GM12874 (cell line): ENCODE data around the gene CDK15.

Source experiments
- TF ChIP-seq, protein P1 (sequence below): IDR thresholded peaks from 2 replicates; pipeline ENCODE4 v1.5.1; 2011; ENCODE audit warnings: low read depth, mild to moderate bottlenecking, control low read depth, low read length, moderate library complexity; ENCODE audit not compliant: insufficient read depth

The CDK15 gene

DNA sequence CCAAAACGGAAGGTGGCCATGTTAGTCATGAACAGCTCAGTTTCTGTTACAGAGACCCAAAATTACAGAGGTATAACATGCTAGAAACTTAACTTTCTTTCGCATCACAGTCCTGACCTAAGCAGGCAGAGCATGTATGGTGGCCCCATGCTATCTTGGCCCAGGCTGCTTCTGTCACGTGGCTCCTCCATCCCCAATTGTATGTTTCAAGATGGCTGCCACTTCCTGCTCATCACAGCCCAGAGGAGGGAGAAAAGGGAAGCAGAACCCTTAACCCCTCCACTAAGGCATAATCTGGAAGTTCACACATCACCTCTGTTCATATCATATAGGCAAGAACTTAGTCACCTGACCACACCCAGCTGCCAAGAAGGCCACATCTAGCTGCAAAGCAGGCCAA is 28.7 kb downstream of the CDK15 start:
- TF ChIP-seq, protein P1, sequence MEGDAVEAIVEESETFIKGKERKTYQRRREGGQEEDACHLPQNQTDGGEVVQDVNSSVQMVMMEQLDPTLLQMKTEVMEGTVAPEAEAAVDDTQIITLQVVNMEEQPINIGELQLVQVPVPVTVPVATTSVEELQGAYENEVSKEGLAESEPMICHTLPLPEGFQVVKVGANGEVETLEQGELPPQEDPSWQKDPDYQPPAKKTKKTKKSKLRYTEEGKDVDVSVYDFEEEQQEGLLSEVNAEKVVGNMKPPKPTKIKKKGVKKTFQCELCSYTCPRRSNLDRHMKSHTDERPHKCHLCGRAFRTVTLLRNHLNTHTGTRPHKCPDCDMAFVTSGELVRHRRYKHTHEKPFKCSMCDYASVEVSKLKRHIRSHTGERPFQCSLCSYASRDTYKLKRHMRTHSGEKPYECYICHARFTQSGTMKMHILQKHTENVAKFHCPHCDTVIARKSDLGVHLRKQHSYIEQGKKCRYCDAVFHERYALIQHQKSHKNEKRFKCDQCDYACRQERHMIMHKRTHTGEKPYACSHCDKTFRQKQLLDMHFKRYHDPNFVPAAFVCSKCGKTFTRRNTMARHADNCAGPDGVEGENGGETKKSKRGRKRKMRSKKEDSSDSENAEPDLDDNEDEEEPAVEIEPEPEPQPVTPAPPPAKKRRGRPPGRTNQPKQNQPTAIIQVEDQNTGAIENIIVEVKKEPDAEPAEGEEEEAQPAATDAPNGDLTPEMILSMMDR: no peak

DNA sequence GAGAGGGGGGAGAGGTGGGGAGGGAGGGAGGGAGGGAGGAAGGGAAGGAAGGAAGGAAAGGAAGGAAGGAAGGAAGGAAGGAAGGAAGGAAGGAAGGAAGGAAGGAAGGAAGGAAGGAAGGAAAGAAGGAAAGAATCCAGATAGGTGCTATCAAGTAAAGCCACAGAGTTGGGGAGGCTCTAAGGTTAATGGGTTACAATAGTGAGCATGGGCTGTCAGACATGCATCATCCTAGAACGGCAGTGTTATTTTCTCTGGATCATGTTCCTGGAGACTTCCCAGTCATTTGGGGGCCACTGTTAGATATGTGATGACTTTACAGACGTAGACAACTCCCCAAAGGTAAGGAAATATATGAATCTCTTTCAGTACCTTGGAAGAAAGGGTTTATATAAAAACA is 31.1 kb downstream of the CDK15 start:
- TF ChIP-seq, protein P1: no peak

DNA sequence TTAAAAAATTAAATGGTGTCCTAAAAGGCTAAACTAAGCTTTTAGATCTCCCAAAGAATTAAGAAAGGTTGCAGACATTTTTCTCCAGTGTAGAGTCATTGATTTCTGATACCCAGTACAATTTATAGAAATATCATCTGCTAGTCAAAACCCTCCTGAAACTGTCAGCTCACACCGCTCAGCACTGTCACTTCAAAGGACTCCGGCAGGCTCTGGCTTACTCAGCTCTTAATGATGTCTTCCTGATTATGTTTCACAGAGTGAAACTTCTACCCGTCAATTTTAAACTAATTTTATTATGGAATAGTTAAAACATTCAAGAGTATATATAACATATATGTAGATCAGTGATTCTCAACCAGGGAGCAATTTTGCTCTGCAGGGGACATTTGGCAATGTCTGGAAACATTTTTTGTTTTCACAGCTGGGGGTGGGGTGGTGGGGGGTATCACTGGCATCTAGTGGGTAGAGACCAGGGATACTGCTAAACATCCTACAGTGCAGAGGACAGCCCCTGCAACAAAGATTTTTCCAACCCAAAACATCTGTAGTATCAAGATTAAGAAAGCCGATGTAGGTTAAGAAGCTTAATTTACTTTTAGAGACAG is 31.6 kb downstream of the CDK15 start:
- TF ChIP-seq, protein P1: no peak

DNA sequence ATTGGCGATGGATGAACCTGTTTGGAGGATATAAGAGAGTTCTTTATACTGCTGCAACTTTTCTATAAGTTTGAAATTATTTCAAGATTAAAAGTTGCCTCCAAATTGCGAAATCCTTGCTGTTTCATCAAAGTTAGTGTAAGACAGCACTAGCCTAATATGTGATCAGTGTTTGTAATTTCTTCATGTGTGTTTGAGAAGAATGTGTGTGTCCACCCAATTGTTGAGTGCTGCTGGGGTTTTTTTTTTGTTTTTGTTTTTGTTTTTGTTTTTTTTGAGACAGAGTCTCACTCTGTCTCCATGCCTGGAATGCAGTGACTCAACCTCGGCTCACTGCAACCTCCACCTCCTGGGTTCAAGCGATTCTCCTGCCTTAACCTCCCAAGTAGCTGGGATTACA is 33.4 kb downstream of the CDK15 start:
- TF ChIP-seq, protein P1: no peak

DNA sequence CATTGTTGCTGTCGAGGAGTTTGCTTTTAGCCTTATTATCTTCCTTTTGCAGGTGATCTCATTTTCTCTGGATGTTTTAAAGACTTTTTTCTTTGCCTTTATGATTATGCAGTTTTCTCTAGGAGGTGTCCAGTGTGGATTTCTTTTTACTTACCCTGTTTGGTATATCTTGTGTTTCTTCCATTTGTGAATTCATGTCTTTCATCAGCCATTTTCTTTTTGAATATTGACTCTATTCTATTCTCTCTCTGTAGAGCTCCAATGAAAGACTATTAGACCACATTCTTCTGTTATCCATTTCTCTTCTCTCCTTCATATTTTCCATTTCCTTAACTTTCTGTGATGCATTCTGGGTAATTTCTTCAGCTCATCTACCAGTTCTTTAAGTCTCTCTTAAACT is 34.4 kb downstream of the CDK15 start:
- TF ChIP-seq, protein P1: no peak

DNA sequence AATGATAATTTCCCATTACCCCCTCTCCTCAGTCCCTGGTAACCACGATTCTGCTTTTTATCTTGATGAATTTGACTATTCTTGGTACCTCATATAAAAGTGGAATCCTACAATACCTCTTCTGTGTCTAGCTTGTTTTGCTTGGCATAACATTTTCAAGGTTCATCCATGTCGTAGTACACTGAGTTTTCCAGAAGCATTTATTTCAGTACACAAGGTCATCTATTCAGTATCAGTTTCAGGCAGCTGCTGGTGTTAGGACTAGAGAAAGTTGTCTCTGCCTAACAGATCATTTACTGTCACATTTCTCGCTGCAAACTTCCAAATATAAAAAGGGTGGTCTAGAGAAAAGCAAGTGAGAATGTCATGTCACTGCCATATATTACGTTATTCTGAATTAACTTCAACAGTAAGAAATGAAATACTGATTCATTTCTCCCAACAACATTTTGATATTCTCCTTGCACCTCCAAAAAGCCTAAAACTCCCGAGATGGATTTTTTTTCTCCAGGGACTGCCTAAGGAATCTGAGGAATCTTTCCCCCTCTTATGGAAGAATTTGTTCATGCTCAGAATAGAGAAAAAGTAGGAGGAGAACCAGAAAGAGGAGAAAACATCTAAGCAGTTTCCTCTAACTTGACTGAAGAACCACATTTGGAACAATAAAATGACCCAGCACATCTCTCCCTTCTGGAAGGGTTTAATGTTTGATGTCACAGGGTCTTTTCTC is 36.0 kb downstream of the CDK15 start:
- TF ChIP-seq, protein P1: no peak

DNA sequence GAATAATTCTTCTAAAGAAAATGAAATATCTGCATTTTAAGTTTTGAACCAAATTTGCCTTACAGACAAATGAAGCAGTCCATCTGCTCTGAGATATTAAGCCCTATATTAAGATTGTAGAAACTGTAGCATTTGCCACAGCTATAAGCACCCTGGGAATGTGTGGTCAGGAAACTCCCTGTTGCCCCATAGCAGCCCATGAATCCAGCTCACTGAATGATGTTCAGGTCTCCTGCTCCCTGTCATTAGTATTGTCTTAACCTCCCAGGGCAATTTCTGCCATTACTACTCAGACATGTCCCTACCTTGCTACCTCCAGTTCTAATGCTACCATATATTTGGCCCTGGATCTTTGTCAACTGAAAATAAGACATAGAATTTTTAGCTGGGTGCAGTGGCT is 41.1 kb downstream of the CDK15 start:
- TF ChIP-seq, protein P1: no peak
